Measurements from ENCODE around the gene CNNM2.

DNA sequence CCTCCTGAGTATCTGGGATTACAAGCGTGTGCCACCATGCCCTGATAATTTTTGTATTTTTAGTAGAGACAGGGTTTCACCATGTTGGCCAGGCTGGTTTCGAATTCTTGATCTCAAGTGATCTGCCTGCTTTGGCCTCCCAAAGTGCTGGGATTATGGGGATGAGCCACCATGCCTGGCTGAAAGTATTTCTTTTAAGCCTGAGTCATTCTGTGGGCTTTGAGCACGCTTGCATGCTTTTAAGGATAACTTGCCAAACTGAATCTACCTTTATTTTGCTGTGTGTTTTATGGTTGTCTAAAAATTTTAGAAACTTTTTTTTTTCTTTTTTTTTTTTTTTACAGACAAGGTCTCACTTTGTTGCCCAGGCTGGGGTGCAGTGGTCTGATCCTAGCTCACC, 33.2 kb downstream of the CNNM2 start:
- TF ChIP-seq POLR2A (IDR thresholded peaks at IDR 0.05) = no peak
- TF ChIP-seq, protein P1, sequence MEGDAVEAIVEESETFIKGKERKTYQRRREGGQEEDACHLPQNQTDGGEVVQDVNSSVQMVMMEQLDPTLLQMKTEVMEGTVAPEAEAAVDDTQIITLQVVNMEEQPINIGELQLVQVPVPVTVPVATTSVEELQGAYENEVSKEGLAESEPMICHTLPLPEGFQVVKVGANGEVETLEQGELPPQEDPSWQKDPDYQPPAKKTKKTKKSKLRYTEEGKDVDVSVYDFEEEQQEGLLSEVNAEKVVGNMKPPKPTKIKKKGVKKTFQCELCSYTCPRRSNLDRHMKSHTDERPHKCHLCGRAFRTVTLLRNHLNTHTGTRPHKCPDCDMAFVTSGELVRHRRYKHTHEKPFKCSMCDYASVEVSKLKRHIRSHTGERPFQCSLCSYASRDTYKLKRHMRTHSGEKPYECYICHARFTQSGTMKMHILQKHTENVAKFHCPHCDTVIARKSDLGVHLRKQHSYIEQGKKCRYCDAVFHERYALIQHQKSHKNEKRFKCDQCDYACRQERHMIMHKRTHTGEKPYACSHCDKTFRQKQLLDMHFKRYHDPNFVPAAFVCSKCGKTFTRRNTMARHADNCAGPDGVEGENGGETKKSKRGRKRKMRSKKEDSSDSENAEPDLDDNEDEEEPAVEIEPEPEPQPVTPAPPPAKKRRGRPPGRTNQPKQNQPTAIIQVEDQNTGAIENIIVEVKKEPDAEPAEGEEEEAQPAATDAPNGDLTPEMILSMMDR (IDR thresholded peaks at IDR 0.05) = no peak
- no peak for TF ChIP-seq EP300 (IDR thresholded peaks at IDR 0.05)
- no peak for TF ChIP-seq POLR2AphosphoS5 (IDR thresholded peaks at IDR 0.05)
